NCI-H1105 (cell line): ENCODE measurements around the gene NKAIN1.
A peak's percentile ranks its signal among the peaks of the same experiment; 100 is the strongest.

Source experiments
- DNase-seq: peaks from one replicate; lab custom pipeline; 2025; lab: John Stamatoyannopoulos, UW

Gene NKAIN1

DNA sequence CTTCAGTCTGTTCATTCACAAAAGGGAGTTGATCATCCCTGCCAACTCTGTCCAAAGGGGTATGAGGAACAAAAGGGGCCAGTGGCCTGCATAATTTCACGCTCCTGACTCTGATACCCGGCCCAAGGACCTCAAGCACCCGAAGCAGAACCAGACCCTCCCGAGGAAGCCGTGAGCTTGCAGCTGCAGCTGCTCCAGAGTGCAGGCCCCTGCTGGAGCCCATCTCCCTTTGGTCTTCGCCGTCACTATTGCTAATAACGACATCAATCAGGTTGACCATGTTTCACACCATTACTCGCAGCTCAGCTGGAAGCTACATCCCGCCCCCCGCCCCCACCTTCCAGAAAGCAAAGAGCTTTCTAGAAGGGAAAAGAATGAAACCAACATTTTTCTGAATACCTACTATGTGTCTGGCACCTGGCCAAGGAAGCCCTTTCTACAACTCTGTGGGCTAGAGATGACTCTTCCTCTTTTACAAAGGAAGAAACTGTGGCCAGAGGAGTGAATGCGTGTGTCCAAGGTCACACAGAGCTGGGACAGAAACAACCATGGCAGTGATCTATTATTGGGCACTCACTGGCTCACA lies 5.5 kb downstream of the NKAIN1 start:
- no peak for DNase-seq

GRCh38 chr1:31232689-31233088 lies 7.0 kb downstream of the NKAIN1 start:
- no peak for DNase-seq

GRCh38 chr1:31231802-31232201 lies 7.9 kb downstream of the NKAIN1 start:
- DNase-seq: no peak

GRCh38 chr1:31230378-31230777 lies 9.3 kb downstream of the NKAIN1 start:
- no peak for DNase-seq

DNA sequence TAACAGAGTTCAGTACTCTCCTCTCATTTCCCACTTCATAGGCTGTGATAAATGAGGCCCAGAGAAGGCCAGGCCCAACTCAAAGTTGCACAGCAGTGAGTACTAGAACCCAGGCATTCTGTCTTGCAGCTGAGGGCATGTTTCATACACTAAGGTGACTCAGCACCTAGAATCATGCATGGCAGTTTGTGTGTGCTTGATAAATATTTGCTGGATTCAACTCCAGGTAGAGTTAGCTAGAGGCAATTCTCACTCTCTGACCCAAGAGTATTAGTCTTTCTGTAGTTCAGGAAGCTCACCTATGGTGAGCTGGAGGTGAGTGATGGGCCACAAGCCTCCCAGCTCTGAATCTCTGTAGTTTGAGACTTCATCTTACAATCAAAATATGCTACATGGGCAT lies 10.7 kb downstream of the NKAIN1 start:
- DNase-seq: no peak

GRCh38 chr1:31227891-31228568 lies 11.7 kb downstream of the NKAIN1 start:
- DNase-seq: peak; percentile 78

GRCh38 chr1:31224068-31224467 lies 15.6 kb downstream of the NKAIN1 start:
- no peak for DNase-seq

DNA sequence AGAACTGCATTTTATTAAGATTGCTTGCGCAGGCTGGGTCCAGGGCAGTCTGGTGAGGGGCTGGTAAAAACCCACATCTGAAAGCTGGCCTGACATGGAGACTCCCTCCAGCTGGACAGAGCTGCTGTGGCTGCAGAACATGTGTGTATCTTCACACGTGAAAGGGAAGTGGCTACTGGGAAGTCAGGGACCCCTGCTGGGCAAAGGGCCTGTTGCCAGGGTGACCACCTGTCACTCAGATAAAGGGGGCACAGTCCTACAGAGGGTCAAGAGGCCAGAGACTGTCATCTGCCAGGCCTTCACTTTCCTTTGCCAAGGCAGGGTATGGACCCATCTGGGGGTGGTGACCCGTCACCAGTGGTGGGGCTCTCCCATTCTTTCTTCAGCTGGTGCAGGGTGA lies 17.5 kb downstream of the NKAIN1 start:
- no peak for DNase-seq

GRCh38 chr1:31221072-31221471 lies 18.6 kb downstream of the NKAIN1 start:
- peak; percentile 24 for DNase-seq

DNA sequence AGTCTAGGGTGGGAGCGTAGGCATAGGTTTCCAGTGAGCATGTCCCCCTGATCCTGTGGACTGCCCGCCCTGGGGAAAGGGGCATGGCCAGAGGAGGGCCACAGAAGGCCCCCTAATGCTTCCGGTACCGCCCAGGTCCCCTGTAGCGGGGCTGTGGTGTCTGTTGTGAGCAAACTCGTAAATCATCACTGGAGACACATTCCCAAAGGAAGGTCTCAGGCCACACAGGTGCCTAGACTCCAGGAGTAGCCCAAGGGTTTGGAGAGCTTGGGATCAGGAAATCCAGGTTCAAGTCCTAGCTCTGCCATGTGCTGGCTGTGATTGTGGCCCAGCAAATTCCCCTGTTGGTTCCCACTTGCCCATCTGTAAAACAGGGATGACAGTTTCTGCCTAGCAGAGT lies 20.2 kb downstream of the NKAIN1 start:
- no peak for DNase-seq

GRCh38 chr1:31218705-31219104 lies 21.0 kb downstream of the NKAIN1 start:
- no peak for DNase-seq

DNA sequence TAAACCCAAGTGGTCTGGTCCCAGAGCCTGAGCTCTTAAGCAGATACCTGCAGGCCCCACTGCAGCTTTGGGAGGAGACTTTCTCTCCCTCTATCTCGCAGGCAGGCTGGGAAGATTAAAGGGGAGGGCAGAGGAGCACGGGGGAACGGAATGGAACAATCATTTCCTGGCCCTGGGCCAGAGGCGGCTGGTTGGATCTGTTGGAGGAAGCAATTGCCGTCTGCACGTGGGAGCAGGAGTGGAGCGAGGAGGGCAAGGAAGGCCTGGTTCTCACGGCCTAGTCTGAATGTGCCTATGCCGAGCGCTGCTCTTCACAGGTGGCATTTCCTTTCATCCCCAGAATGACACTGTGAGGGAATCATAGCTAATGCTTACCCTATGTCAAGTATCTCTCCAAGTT lies 23.7 kb downstream of the NKAIN1 start:
- peak; percentile 88 for DNase-seq

DNA sequence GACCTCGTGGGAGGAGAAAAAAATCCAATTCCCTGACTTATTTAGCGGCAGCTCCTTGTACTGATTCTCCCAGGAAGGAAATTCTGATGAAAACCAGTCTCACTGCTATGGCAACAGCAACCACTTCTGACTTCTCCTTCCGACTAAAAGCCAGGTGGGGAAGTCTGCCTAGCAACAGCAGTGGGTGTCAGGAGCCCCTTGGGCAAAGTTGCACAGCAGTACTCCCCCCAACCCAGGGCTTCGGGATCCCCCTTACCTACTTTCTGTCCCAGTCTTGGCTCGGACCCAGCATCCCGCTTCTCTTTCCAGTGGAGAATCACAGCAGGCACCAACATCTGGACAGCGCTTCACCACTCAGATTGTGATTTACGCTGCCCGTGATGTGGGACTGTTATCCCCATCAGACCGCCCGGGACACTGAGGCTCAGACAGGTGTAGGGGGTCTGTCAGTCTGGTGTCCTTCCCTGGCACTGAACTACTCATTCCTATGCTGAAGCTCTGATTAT lies 24.6 kb downstream of the NKAIN1 start:
- no peak for DNase-seq

GRCh38 chr1:31214316-31215064 lies 25.2 kb downstream of the NKAIN1 start:
- DNase-seq: no peak

GRCh38 chr1:31208361-31208945 lies 31.2 kb downstream of the NKAIN1 start:
- no peak for DNase-seq

- DNase-seq: no peak
Measured at GRCh38 chr1:31207569-31207968, 32.1 kb downstream of the NKAIN1 start.

- no peak for DNase-seq
Measured at GRCh38 chr1:31207046-31207445, 32.6 kb downstream of the NKAIN1 start.

GRCh38 chr1:31203215-31203614 lies 36.5 kb downstream of the NKAIN1 start:
- peak; percentile 31 for DNase-seq

DNA sequence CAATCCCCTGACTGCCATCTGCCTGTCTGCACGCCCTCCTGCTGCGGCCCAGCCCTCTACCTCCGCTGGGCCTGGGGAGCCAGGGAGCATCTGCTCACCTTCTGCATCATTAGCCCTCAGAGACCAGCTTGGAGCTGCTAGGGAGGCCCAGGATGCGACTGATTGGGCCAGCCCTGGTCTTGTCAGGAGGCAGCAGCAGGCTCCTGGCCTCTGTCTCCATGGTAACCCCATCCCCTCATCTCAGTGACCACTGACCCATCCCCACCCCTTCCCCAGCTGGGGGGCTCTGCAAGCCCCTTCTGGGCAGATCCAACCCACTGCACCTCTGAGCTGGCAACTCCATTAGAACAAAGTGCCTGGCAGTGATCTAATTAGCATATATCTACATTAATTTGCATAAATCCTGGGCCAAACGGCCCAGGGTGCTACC lies 37.7 kb downstream of the NKAIN1 start:
- no peak for DNase-seq

- DNase-seq: no peak
Measured at GRCh38 chr1:31199949-31200348, 39.7 kb downstream of the NKAIN1 start.

DNA sequence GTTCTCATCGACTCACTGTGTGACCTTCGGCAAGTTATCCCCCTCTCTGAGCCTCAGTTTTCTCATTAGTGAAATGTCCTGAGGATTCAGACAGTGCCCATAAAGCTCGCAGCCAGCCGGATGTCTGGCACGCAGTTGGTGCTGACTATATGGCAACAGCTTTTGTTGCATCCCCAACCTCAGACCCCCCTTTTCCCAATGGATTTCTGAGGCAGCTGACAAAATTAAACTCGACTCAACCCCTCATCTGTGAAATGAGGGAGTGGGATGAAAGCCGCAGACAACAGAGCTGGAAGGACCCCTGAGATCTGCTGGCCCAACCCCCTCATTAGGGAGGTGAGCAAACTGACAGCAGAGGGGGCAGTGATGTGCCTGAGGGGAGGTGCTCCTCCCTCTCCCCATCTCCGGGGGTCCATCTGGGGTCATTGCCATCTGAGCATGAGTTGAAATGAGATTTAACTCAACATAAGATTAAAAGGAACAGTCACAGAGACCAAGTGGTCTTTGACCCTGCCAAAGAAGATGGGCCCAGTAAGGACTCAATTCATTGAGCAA lies 40.4 kb downstream of the NKAIN1 start:
- DNase-seq: no peak

GRCh38 chr1:31198600-31198999 lies 41.1 kb downstream of the NKAIN1 start:
- no peak for DNase-seq
